HCT116 (cell line): ENCODE measurements around the gene TCF15.

Experiments used
- CEBPB ChIP-seq: IDR thresholded peaks from 2 replicates; pipeline ENCODE4 v1.6.1; 2012; ENCODE audit warnings: low read depth
- CTCF ChIP-seq, 3 experiments: fragments of 200-600 bp in 1 of 3; sonication (generic) in 1 of 3; IDR thresholded peaks in 2 of 3; conservative IDR thresholded peaks in 1 of 3; 2 replicates each; pipeline ENCODE4 v1.5.1; 2012 to 2017; ENCODE audit warnings: low read depth in 2 of 3, low read length in 2 of 3, antibody characterized with exemption in 1 of 3, borderline replicate concordance in 1 of 3, control low read depth in 1 of 3, mild to moderate bottlenecking in 1 of 3, mixed read lengths in 1 of 3, mixed run types in 1 of 3, moderate library complexity in 1 of 3; ENCODE audit not compliant: insufficient read depth in 1 of 3
- EZH2 ChIP-seq: fragments of 200-600 bp; sonication (generic); IDR thresholded peaks from 2 replicates; pipeline ENCODE4 v1.6.1; 2017; ENCODE audit warnings: antibody characterized with exemption, mixed run types
- EZH2phosphoT487 ChIP-seq: fragments of 200-600 bp; IDR thresholded peaks from 2 replicates; pipeline ENCODE4 v1.6.1; 2018; ENCODE audit warnings: antibody characterized with exemption, borderline replicate concordance
- POLR2AphosphoS5 ChIP-seq: IDR thresholded peaks from 2 replicates; pipeline ENCODE4 v1.6.1; 2011; ENCODE audit warnings: mild to moderate bottlenecking, low read depth, low read length, moderate library complexity
- RAD21 ChIP-seq: IDR thresholded peaks from 2 replicates; pipeline ENCODE4 v1.6.1; 2012; ENCODE audit warnings: low read depth, mild to moderate bottlenecking
- REST ChIP-seq: IDR thresholded peaks from 2 replicates; pipeline ENCODE4 v1.6.1; 2012; ENCODE audit warnings: low read depth
- TCF7L2 ChIP-seq: IDR thresholded peaks from 2 replicates; pipeline ENCODE4 v1.7.0; 2011; ENCODE audit warnings: borderline replicate concordance, inconsistent platforms; ENCODE audit not compliant: insufficient read depth, insufficient read length; ENCODE audit errors: extremely low read depth

- no peak for TF ChIP-seq CTCF (IDR thresholded peaks at IDR 0.05 in 2 of 3, conservative IDR thresholded peaks at IDR 0.05 in 1 of 3; ENCODE audit: borderline replicate concordance in 1 of 3, insufficient read depth in 1 of 3, low read depth in 2 of 3, low read length in 2 of 3)
- TF ChIP-seq POLR2AphosphoS5: no peak
- no peak for TF ChIP-seq EZH2
- TF ChIP-seq RAD21: no peak
- no peak for TF ChIP-seq TCF7L2
- no peak for TF ChIP-seq EZH2phosphoT487
- no peak for TF ChIP-seq CEBPB
- no peak for TF ChIP-seq REST
Measured at GRCh38 chr20:568097-568652, 41.9 kb downstream of the TCF15 start.
